GM23248 (cell line): Measurements from ENCODE around the gene OR52E6. TPM values are rescaled to one million over a fixed set of nuclear protein-coding genes. Genes with fewer than 3 reads are reported as not detected.

Experiments used
- DNase-seq: peaks from one replicate; pipeline ENCODE4 v3.0.0-alpha.2; 2015
- H2AFZ ChIP-seq: fragments of 200-600 bp; sonication (generic); 2 replicates; pipeline ENCODE4 v1.6.1; 2016; ENCODE audit warnings: antibody characterized with exemption
- H3F3A ChIP-seq: fragments of 200-600 bp; sonication (generic); 2 replicates; pipeline ENCODE4 v1.6.1; 2016; ENCODE audit warnings: mild to moderate bottlenecking, antibody characterized with exemption, mixed run types; ENCODE audit not compliant: insufficient read depth
- H3K27ac ChIP-seq: fragments of 200-600 bp; sonication (generic); 2 replicates; pipeline ENCODE4 v1.5.1; 2016; ENCODE audit warnings: mild to moderate bottlenecking
- H3K27me3 ChIP-seq: fragments of 200-600 bp; sonication (generic); replicated peaks from 2 replicates; pipeline ENCODE4 v1.6.1; 2016; ENCODE audit warnings: mild to moderate bottlenecking; ENCODE audit not compliant: insufficient read depth
- H3K36me3 ChIP-seq: fragments of 200-600 bp; sonication (generic); 2 replicates; pipeline ENCODE4 v1.6.1; 2016; ENCODE audit warnings: low read depth, mild to moderate bottlenecking
- H3K4me1 ChIP-seq: fragments of 200-600 bp; sonication (generic); 2 replicates; pipeline ENCODE4 v1.6.1; 2016; ENCODE audit warnings: mild to moderate bottlenecking; ENCODE audit not compliant: insufficient read depth
- H3K4me2 ChIP-seq: fragments of 200-600 bp; sonication (generic); one replicate; pipeline ENCODE4 v1.6.1; 2016; ENCODE audit warnings: mild to moderate bottlenecking; ENCODE audit not compliant: unreplicated experiment
- H3K4me3 ChIP-seq: fragments of 200-600 bp; sonication (generic); 2 replicates; pipeline ENCODE4 v1.5.1; 2016; ENCODE audit warnings: mild to moderate bottlenecking
- H3K79me2 ChIP-seq: fragments of 200-600 bp; sonication (generic); 2 replicates; pipeline ENCODE4 v1.6.1; 2016; ENCODE audit warnings: mild to moderate bottlenecking; ENCODE audit not compliant: insufficient read depth
- H3K9ac ChIP-seq: fragments of 200-600 bp; sonication (generic); 2 replicates; pipeline ENCODE4 v1.6.1; 2016; ENCODE audit warnings: mild to moderate bottlenecking
- H3K9me2 ChIP-seq: fragments of 200-600 bp; sonication (generic); 2 replicates; pipeline ENCODE4 v1.6.1; 2016; ENCODE audit warnings: mixed run types, mild to moderate bottlenecking, moderate library complexity; ENCODE audit not compliant: insufficient read depth
- H3K9me3 ChIP-seq: fragments of 200-600 bp; sonication (generic); one replicate; pipeline ENCODE4 v1.6.1; 2017; ENCODE audit warnings: low read depth
- H4K20me1 ChIP-seq: fragments of 200-600 bp; sonication (generic); 2 replicates; pipeline ENCODE4 v1.6.0; 2016; ENCODE audit not compliant: insufficient read depth
- EZH2 ChIP-seq: fragments of 200-600 bp; sonication (generic); IDR thresholded peaks from 2 replicates; pipeline ENCODE4 v1.6.1; 2018; ENCODE audit warnings: antibody characterized with exemption, mild to moderate bottlenecking; ENCODE audit not compliant: insufficient read depth, poor library complexity, severe bottlenecking
- EZH2phosphoT487 ChIP-seq: fragments of 200-600 bp; sonication (generic); IDR thresholded peaks from 2 replicates; pipeline ENCODE4 v1.6.1; 2018; ENCODE audit warnings: antibody characterized with exemption, moderate library complexity, mild to moderate bottlenecking, low read depth; ENCODE audit not compliant: insufficient read depth
- WGBS, 2 experiments: methylation state at CpG; one replicate each; pipeline ENCODE4 v1.1.6; 2015 to 2017; ENCODE audit warnings: low lambda C conversion rate in 2 of 2, low coverage in 1 of 2; ENCODE audit errors: missing lambda C conversion rate in 2 of 2; 5-methylcytosine and 5-hydroxymethylcytosine counted together
- in situ Hi-C: fragments of 300-500 bp; cut with MboI; formaldehyde crosslinking; loops from 2 replicates; pipeline ENCODE4 v1.15.0; 2020
- polyA plus RNA-seq: library from polyadenylated mRNA; unstranded; fragments of >200 nt; fragmentation: Nextera tagmentation; extraction: Ambion mirVana; gene quantifications from 2 replicates; pipeline ENCODE4 v1.2.1, GENCODE V29; 2016
- total RNA-seq: library from RNA; depleted of rRNA; stranded (reverse); fragments of >200 nt; shearing (Covaris generic); gene quantifications from 2 replicates; pipeline ENCODE4 v1.2.3, GENCODE V29; 2014; rRNA removed

The OR52E6 gene
- total and polyA plus RNA-seq, 2 experiments from 2014 or later: not detected

DNA sequence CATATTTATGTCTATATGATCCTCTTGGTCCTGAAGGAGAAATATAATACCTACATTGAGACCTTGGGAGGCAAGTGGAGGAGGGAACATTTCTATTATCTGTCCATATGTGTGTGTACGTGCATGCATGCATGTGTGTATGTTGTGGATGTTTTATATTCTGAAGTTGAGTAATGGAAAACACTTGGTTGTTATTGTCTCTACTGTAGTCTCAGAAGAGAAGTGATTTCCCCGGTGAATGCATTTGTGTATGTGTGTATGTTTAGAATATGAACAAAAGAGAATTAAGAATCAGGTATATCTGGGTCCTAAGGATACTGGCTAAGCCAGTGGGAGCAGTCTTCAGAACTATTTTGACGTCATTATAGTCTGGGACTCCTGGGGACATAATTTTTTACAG, 50.5 kb downstream of the OR52E6 start, which contains the start of gene OR52N1:
Gene OR52N1 (minus strand): TSS at position 101 of the 400 bp plus-strand sequence. CDS start 2,449 bp downstream, outside the sequence.
- H3K27ac ChIP-seq: no peak within 1 kb of the TSS
- H3K4me2 ChIP-seq: no peak within 1 kb of the TSS
- WGBS, 2 experiments: 21 to 25% methylated on average over 3 of the region's 3 CpGs
- TF ChIP-seq EZH2phosphoT487: no peak
- TF ChIP-seq EZH2: no peak
- no peaks in the 10 kb centered on the region for H3K9me3 ChIP-seq
- no peak within 1 kb of the TSS for H3K4me3 ChIP-seq
- no peaks in the 10 kb centered on the region for H3K27me3 ChIP-seq
- H2AFZ ChIP-seq: no peak within 1 kb of the TSS
- no peaks in the 10 kb centered on the region for H3F3A ChIP-seq
- H3K79me2 ChIP-seq: no peaks in the 10 kb centered on the region
- no peaks in the 10 kb centered on the region for H4K20me1 ChIP-seq
- H3K36me3 ChIP-seq: no peaks in the 10 kb centered on the region
- no peaks in the 10 kb centered on the region for H3K9me2 ChIP-seq
- H3K9ac ChIP-seq: no peak within 1 kb of the TSS
- no peak for DNase-seq
- in situ Hi-C loops: no loop called here
- H3K4me1 ChIP-seq: no peaks in the 10 kb centered on the region

Other genes with a start within 250 kb of the OR52E6 start
- 2.3 and 3.6 TPM in 2 replicates for gene TRIM6, start 245.3 kb downstream of the OR52E6 start, total RNA-seq
- gene TRIM6, start 245.3 kb downstream of the OR52E6 start, polyA plus RNA-seq: 1.9 and 2.2 TPM in 2 replicates
- 5.1 and 12.1 TPM in 2 replicates for gene TRIM34, start 216.9 kb downstream of the OR52E6 start, total RNA-seq
- 3.9 and 4.0 TPM in 2 replicates for gene TRIM34, start 216.9 kb downstream of the OR52E6 start, polyA plus RNA-seq
- 10.7 and 11.9 TPM in 2 replicates for gene TRIM5, start 156.8 kb downstream of the OR52E6 start, total RNA-seq
- gene TRIM5, start 156.8 kb downstream of the OR52E6 start, polyA plus RNA-seq: 12.7 and 14.0 TPM in 2 replicates
- 58.4 and 114 TPM in 2 replicates for gene TRIM22, start 152.1 kb downstream of the OR52E6 start, total RNA-seq
- 50.2 and 51.1 TPM in 2 replicates for gene TRIM22, start 152.1 kb downstream of the OR52E6 start, polyA plus RNA-seq
- not detected in 2 replicates for gene OR56B1, start 105.4 kb downstream of the OR52E6 start, total RNA-seq
- gene OR56B1, start 105.4 kb downstream of the OR52E6 start, polyA plus RNA-seq: not detected in 2 replicates
- 0.43 TPM in 1 of 2 replicates, not detected in the other for gene OR52N4, start 87.7 kb downstream of the OR52E6 start, total RNA-seq
- not detected in 2 replicates for gene OR52N4, start 87.7 kb downstream of the OR52E6 start, polyA plus RNA-seq
- not detected in 2 replicates for gene OR52N5, start 58.5 kb downstream of the OR52E6 start, total RNA-seq
- not detected in 2 replicates for gene OR52N5, start 58.5 kb downstream of the OR52E6 start, polyA plus RNA-seq
- not detected in 2 replicates for gene OR52N1, start 50.6 kb downstream of the OR52E6 start, total RNA-seq
- gene OR52N1, start 50.6 kb downstream of the OR52E6 start, polyA plus RNA-seq: not detected in 2 replicates
- not detected in 2 replicates for gene OR52N2, start 33.0 kb downstream of the OR52E6 start, total RNA-seq
- not detected in 2 replicates for gene OR52N2, start 33.0 kb downstream of the OR52E6 start, polyA plus RNA-seq
- gene OR52E8, start 15.8 kb upstream of the OR52E6 start, total RNA-seq: not detected in 2 replicates
- not detected in 2 replicates for gene OR52E8, start 15.8 kb upstream of the OR52E6 start, polyA plus RNA-seq
- not detected in 2 replicates for gene OR52E4, start 38.7 kb upstream of the OR52E6 start, total RNA-seq
- not detected in 2 replicates for gene OR52E4, start 38.7 kb upstream of the OR52E6 start, polyA plus RNA-seq
- not detected in 2 replicates for gene OR52E5, start 51.3 kb upstream of the OR52E6 start, total RNA-seq
- gene OR52E5, start 51.3 kb upstream of the OR52E6 start, polyA plus RNA-seq: not detected in 2 replicates
- gene OR56A3, start 100.4 kb upstream of the OR52E6 start, total RNA-seq: not detected in 2 replicates
- not detected in 2 replicates for gene OR56A3, start 100.4 kb upstream of the OR52E6 start, polyA plus RNA-seq
- gene OR56A5, start 126.6 kb upstream of the OR52E6 start, total RNA-seq: not detected in 2 replicates
- not detected in 2 replicates for gene OR56A5, start 126.6 kb upstream of the OR52E6 start, polyA plus RNA-seq
- gene OR52L1, start 145.1 kb upstream of the OR52E6 start, total RNA-seq: not detected in 2 replicates
- gene OR52L1, start 145.1 kb upstream of the OR52E6 start, polyA plus RNA-seq: not detected in 2 replicates
- gene OR56A4, start 165.0 kb upstream of the OR52E6 start, total RNA-seq: not detected in 2 replicates
- not detected in 2 replicates for gene OR56A4, start 165.0 kb upstream of the OR52E6 start, polyA plus RNA-seq
- not detected in 2 replicates for gene OR56A1, start 188.9 kb upstream of the OR52E6 start, total RNA-seq
- not detected in 2 replicates for gene OR56A1, start 188.9 kb upstream of the OR52E6 start, polyA plus RNA-seq